ENCODE measurements around the gene CELA3B.
A peak's percentile ranks its signal among the peaks of the same experiment; 100 is the strongest.

The CELA3B gene

DNA sequence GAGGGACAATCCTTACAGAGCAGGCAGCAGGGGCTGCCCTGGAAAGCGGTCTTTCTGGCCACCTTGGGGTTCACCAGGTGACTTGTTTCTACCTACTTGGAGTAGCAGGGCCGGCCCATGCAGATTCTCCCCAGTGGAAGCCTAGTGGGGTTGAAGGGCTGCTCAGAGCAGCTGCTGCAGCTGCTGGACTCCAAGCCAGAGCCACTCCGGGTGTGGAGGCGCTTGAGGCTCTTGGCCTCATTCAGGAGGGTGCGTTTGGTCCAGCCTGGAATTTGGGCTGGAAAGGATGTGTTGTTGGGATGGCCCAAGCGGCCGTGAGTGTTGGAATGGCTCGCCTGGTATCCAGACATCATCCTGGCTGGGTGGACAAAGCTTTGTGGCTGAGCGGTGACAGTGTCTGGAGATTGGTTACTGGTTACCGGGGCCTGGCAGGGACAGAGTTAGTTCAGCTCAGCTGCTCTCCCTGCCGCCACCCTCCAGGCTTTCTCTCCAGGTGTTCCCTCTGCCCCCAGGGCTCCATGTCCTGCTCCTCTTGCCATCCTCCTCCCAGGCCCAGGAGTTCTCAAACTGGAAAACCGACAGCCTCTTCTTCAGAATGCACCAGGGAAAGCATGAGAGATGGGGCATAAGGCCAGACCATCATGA lies 25.5 kb upstream of the CELA3B start:
- no peaks in the 10 kb centered on the region for H3K36me3 ChIP-seq

DNA sequence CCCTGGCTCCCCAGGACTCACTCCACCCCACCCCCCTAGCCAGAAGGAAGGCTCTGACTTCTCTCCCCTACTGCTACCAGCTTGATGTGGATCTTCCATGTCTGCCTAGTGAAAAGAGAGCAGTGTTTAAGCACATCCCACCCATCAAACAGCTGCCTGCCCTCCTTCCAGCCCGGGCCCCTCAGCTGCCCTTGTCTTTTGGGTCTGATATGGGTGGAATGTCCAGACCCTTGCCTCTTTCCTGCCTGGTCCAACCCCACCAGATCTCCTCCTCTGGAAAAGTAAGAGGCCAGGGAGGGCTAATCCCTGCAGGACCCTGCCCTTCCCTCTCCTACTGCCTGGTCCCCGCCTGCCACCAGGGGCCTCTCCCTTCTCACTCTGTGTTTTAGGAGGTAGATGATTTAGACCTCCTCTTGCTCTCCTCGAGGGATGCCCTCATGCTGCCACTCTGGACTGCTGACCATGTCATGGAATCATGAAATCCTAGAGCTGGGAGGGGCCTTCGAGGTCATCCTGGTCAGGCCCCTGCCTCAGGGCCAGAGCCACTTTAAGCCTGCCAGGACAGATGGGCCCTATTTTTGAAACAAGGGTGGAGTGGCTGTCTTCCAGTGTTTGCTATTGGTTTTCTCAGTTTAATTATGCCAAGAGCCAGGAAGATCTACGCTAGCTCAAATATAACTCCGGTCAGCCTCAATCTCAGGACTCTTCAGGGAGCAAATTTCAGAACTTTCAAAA lies 23.9 kb upstream of the CELA3B start:
- Histone ChIP-seq H3K36me3 (no peaks in the 10 kb centered on the region), H3K27ac (peak overlapping the region; percentile 32; the same call in 1 of the 2 replicates), H3K27me3 (ENCODE audit: insufficient read depth, low read depth, severe bottlenecking) (no peaks in the 10 kb centered on the region), H3K9me3 (ENCODE audit: severe bottlenecking) (no peaks in the 10 kb centered on the region), H3K4me3 (ENCODE audit: low read depth, low read length) (no peak overlapping the region)
- TF ChIP-seq, protein P1, sequence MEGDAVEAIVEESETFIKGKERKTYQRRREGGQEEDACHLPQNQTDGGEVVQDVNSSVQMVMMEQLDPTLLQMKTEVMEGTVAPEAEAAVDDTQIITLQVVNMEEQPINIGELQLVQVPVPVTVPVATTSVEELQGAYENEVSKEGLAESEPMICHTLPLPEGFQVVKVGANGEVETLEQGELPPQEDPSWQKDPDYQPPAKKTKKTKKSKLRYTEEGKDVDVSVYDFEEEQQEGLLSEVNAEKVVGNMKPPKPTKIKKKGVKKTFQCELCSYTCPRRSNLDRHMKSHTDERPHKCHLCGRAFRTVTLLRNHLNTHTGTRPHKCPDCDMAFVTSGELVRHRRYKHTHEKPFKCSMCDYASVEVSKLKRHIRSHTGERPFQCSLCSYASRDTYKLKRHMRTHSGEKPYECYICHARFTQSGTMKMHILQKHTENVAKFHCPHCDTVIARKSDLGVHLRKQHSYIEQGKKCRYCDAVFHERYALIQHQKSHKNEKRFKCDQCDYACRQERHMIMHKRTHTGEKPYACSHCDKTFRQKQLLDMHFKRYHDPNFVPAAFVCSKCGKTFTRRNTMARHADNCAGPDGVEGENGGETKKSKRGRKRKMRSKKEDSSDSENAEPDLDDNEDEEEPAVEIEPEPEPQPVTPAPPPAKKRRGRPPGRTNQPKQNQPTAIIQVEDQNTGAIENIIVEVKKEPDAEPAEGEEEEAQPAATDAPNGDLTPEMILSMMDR (IDR thresholded peaks at IDR 0.05; ENCODE audit: low read depth, low read length): peak; percentile 47
- DNase-seq: peak; percentile 42

More for the DNA sequence above, 25.5 kb upstream of the CELA3B start:
- H3K9me3 ChIP-seq (ENCODE audit: severe bottlenecking): no peaks in the 10 kb centered on the region
- H3K4me3 ChIP-seq (ENCODE audit: low read depth, low read length): no peak overlapping the region
- no peak overlapping the region for H3K27ac ChIP-seq
- no peak for DNase-seq
- TF ChIP-seq, protein P1 (IDR thresholded peaks at IDR 0.05; ENCODE audit: low read depth, low read length): no peak
- H3K27me3 ChIP-seq (ENCODE audit: insufficient read depth, low read depth, severe bottlenecking): no peaks in the 10 kb centered on the region

DNA sequence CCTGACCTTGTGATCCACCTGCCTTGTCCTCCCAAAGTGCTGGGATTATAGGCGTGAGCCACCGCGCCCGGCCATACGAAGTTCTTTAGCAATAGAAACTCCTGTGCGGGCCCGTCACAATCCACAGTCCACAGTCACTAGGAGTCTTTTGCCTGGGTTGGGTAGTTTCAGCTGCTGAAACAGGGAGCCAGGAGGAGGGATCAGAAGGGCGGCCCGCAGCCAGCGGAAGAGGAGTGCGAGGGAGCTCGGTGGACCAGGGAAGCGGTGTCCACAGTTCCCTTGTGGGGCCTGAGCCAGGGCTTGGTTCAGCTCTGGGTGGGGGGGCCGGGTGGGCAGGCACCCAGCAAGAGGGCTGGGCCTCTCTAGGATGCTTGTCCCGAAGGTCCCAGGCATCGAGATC lies 21.8 kb upstream of the CELA3B start:
- TF ChIP-seq, protein P1 (IDR thresholded peaks at IDR 0.05; ENCODE audit: low read depth, low read length): no peak
- no peak for DNase-seq
- no peaks in the 10 kb centered on the region for H3K36me3 ChIP-seq
- peak overlapping the region; percentile 42 for H3K27ac ChIP-seq
- no peaks in the 10 kb centered on the region for H3K27me3 ChIP-seq (ENCODE audit: insufficient read depth, low read depth, severe bottlenecking)
- H3K4me3 ChIP-seq (ENCODE audit: low read depth, low read length): no peak overlapping the region
- no peaks in the 10 kb centered on the region for H3K9me3 ChIP-seq (ENCODE audit: severe bottlenecking)

DNA sequence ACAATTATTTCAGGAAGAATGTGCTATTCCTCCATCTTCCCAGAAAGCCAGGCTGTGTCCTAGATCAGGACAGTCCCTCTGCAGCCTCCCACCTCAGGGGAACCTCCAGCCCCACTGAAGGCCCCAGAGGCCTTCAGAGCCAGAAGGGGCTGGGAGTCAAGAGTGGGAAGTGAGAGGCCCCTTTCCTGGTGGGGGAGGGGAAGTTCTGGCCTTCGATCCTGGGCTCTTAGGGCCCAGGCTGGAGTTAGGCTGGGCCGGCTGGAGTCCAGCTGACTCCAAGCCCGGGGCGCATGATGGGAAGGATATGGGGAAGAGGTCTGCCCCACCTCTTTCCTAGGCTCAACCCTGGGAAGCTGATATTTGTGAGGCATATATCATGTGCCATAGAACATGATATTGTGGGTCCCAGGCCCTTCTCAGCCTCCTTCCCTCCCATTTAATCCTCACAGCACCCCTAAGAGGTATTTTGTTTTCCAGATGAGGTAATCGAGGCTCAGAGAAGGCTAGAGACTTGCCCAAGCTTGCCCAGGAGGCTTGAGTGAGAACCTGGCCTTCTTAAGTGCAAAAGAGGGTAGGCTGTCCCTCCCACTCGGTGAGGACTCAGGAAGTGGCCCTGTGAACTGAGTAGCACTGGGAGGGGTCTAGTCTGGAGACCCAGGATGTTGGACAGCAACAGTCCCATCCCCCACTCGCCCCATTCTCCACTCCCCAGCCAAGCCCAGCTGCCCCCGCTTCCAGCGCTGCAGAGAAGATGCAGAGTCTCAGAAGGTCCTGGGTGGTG lies 21.1 kb upstream of the CELA3B start:
- TF ChIP-seq, protein P1 (IDR thresholded peaks at IDR 0.05; ENCODE audit: low read depth, low read length): no peak
- DNase-seq: peak; percentile 63
- H3K36me3 ChIP-seq: no peaks in the 10 kb centered on the region
- no peaks in the 10 kb centered on the region for H3K27me3 ChIP-seq (ENCODE audit: insufficient read depth, low read depth, severe bottlenecking)
- H3K27ac ChIP-seq: peak overlapping the region; percentile 42
- no peaks in the 10 kb centered on the region for H3K9me3 ChIP-seq (ENCODE audit: severe bottlenecking)
- no peak overlapping the region for H3K4me3 ChIP-seq (ENCODE audit: low read depth, low read length)

DNA sequence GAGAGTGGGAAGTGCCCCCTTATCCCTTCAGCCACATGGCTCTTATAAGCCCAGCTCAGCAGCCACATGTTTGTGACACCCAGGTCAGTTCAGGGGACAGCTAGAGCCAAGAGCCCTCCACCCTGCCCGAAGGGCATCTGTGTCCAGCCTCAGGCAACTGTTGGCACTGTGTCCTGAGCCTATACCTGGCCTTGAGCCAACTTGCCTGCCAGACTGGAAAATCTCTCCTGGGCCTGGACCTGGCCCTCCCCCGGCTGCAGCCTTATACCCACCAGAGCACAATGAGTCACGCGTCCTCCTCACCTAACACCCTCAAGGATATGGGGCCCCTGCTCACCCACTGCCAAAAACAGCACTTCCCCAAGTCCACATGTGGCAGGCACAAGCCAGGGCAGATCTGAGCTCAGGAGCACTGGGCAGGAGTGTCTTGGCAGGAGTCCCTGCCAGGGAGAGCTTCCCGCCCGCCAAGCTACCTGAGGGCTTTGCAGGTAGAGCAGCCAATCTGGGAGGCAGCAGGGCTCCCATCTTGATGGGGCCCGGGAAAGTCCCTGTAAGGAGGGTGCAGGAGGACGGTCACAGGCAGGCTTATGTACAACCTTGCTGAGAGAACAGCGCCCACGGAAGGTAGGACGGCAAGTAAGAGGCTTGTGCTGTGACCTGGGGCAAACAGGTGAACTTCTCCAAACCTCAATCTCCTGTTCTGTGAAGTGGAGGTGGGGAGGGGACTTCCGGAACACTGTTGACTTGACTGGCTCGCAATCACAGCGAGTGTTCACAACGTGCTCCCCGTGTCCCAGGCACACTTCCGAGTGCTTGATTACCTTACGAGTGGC lies 19.9 kb upstream of the CELA3B start:
- H3K27me3 ChIP-seq (ENCODE audit: insufficient read depth, low read depth, severe bottlenecking): no peaks in the 10 kb centered on the region
- peak overlapping the region; percentile 19 for H3K27ac ChIP-seq
- no peaks in the 10 kb centered on the region for H3K36me3 ChIP-seq
- H3K4me3 ChIP-seq (ENCODE audit: low read depth, low read length): no peak overlapping the region
- DNase-seq: peak; percentile 75
- TF ChIP-seq, protein P1 (IDR thresholded peaks at IDR 0.05; ENCODE audit: low read depth, low read length): no peak
- no peaks in the 10 kb centered on the region for H3K9me3 ChIP-seq (ENCODE audit: severe bottlenecking)
